Measurements from ENCODE around the gene RRP15. TPM values are rescaled to one million over a fixed set of nuclear protein-coding genes. Genes with fewer than 3 reads are reported as not detected.

Gene RRP15
- total RNA-seq, 1 donor from 2014 or later, result 15.8 TPM

- peaks cover 11% of the 10 kb centered on the region for H3F3A ChIP-seq (ENCODE audit: low read depth)
- H3K4me3 ChIP-seq, result peak overlapping the region; percentile 72
- no peaks in the 10 kb centered on the region for H3K36me3 ChIP-seq
- H3K27ac ChIP-seq, result no peak overlapping the region
- H3K9me3 ChIP-seq (ENCODE audit: low read depth), result no peaks in the 10 kb centered on the region
- Mint-ChIP-seq H3K36me3 (no peaks in the 10 kb centered on the region), H3K27me3 (ENCODE audit: insufficient read depth, low read depth) (peaks cover 20% of the 10 kb centered on the region), H3K27ac (no peak overlapping the region), H3K4me3 (no peak overlapping the region), H3K4me1 (peaks cover 15% of the 10 kb centered on the region), H3K9me3 (no peaks in the 10 kb centered on the region)
- peak overlapping the region; percentile 97 for H2AFZ ChIP-seq (replicated peaks)
- peak; percentile 80 for DNase-seq (ENCODE audit: low spot score)
- no peaks in the 10 kb centered on the region for H4K20me1 ChIP-seq (ENCODE audit: low read depth)
- H3K27me3 ChIP-seq, result peaks cover 38% of the 10 kb centered on the region
- no peak overlapping the region for H3K9ac ChIP-seq
- peaks cover 10% of the 10 kb centered on the region for H3K4me1 ChIP-seq
- TF ChIP-seq CTCF (IDR thresholded peaks at IDR 0.05), result no peak
- TF ChIP-seq EZH2 (IDR thresholded peaks at IDR 0.05), result peak; percentile 11
- H3K4me2 ChIP-seq, result peak overlapping the region; percentile 86
- no peaks in the 10 kb centered on the region for H3K79me2 ChIP-seq (ENCODE audit: low read depth)
These were observed 60.7 kb downstream of the RRP15 start for GRCh38 chr1:218345673-218346390.

GRCh38 chr1:218346391-218347204 is 61.5 kb downstream of the RRP15 start:
- Mint-ChIP-seq H3K4me3 (no peak overlapping the region), H3K27ac (peak overlapping the region; percentile 51), H3K9me3 (no peaks in the 10 kb centered on the region), H3K4me1 (peaks cover 15% of the 10 kb centered on the region), H3K36me3 (no peaks in the 10 kb centered on the region), H3K27me3 (ENCODE audit: insufficient read depth, low read depth) (peaks cover 20% of the 10 kb centered on the region)
- Histone ChIP-seq H3K36me3 (no peaks in the 10 kb centered on the region), H3K9ac (no peak overlapping the region), H3K4me1 (peaks cover 9% of the 10 kb centered on the region), H2AFZ (replicated peaks) (peak overlapping the region; percentile 97), H4K20me1 (ENCODE audit: low read depth) (no peaks in the 10 kb centered on the region), H3K79me2 (ENCODE audit: low read depth) (no peaks in the 10 kb centered on the region), H3K4me3 (peak overlapping the region; percentile 72), H3K4me2 (peak overlapping the region; percentile 86), H3K27me3 (peaks cover 38% of the 10 kb centered on the region), H3K9me3 (ENCODE audit: low read depth) (no peaks in the 10 kb centered on the region), H3F3A (ENCODE audit: low read depth) (peaks cover 11% of the 10 kb centered on the region), H3K27ac (no peak overlapping the region)
- DNase-seq (ENCODE audit: low spot score), result peak; percentile 43
- peak; percentile 50 for TF ChIP-seq EZH2 (IDR thresholded peaks at IDR 0.05)
- TF ChIP-seq EZH2phosphoT487 (IDR thresholded peaks at IDR 0.05), result no peak
- no peak for TF ChIP-seq CTCF (IDR thresholded peaks at IDR 0.05)

- Histone ChIP-seq H3K36me3 (no peaks in the 10 kb centered on the region), H3K9ac (no peak overlapping the region), H3F3A (ENCODE audit: low read depth) (peaks cover 11% of the 10 kb centered on the region), H3K4me3 (peak overlapping the region; percentile 72), H3K4me1 (peaks cover 2% of the 10 kb centered on the region), H3K27me3 (peaks cover 38% of the 10 kb centered on the region), H3K9me3 (ENCODE audit: low read depth) (no peaks in the 10 kb centered on the region), H3K79me2 (ENCODE audit: low read depth) (no peaks in the 10 kb centered on the region), H4K20me1 (ENCODE audit: low read depth) (no peaks in the 10 kb centered on the region), H2AFZ (replicated peaks) (peak overlapping the region; percentile 97), H3K27ac (no peak overlapping the region), H3K4me2 (peak overlapping the region; percentile 86)
- Mint-ChIP-seq H3K4me1 (peaks cover 15% of the 10 kb centered on the region), H3K36me3 (no peaks in the 10 kb centered on the region), H3K4me3 (no peak overlapping the region), H3K27me3 (ENCODE audit: insufficient read depth, low read depth) (peaks cover 20% of the 10 kb centered on the region), H3K9me3 (no peaks in the 10 kb centered on the region), H3K27ac (peak overlapping the region; percentile 51)
- peak; percentile 46 for DNase-seq (ENCODE audit: low spot score)
- TF ChIP-seq CTCF (IDR thresholded peaks at IDR 0.05) (peak; percentile 7), EZH2phosphoT487 (IDR thresholded peaks at IDR 0.05) (no peak), EZH2 (IDR thresholded peaks at IDR 0.05) (no peak)
These were observed 62.2 kb downstream of the RRP15 start for GRCh38 chr1:218347336-218347722.

All from neural progenitor cell (in vitro differentiated cells).